Endometrium (tissue), 2 donors: Measurements from ENCODE around the gene FITM2.
"Not testable (repeated sequence)": the region's sequence is repeated elsewhere in the genome, so short reads cannot be mapped to it uniquely, and the experiment has no call there.

Source experiments
- FAIRE-seq: peaks from 2 replicates; lab custom pipeline; 2012; peaks lifted over from hg19 to GRCh38; lab: Jason Lieb, UNC
- donor health status: control.
- donor health status: control.

Gene FITM2

GRCh38 chr20:44331201-44331600, 20.2 kb upstream of the FITM2 start:
- no peak for FAIRE-seq

- FAIRE-seq, result no peak
Observed at GRCh38 chr20:44328428-44328827, 17.4 kb upstream of the FITM2 start.

GRCh38 chr20:44327748-44328147, 16.7 kb upstream of the FITM2 start:
- FAIRE-seq, result not testable (repeated sequence)

- FAIRE-seq, result no peak
Observed at GRCh38 chr20:44326391-44327159, 15.6 kb upstream of the FITM2 start.

- no peak for FAIRE-seq
Observed at GRCh38 chr20:44324343-44324742, 13.3 kb upstream of the FITM2 start.

DNA sequence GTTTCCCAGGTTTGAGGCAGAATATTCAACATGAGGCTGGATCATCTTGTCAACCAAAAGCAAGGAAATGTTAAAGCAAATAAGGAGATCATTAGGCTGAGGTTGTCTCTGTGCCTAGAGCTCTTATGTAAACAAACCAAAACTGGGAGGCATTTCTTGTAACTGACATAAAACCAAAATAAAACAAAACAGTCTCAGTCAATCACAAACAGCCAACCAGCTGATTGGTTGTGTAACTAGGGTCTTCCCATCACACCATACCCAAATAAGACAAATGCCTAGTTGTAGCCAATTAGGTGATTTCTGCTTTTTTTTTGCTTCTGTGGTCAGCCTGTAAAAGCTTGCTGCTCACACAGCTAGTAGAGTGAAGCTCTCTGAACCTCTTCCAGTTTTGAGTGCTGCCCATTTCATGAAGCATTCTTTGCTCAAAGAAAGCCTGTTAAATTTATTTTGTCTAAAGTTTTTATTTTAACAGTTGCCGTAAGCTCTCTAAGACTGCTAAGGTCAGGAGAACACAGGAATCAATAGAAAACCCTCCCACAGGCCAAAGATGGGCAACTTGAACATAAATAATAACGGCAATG, 8.9 kb upstream of the FITM2 start:
- no peak for FAIRE-seq

GRCh38 chr20:44314870-44315269, 3.9 kb upstream of the FITM2 start:
- FAIRE-seq, result no peak

DNA sequence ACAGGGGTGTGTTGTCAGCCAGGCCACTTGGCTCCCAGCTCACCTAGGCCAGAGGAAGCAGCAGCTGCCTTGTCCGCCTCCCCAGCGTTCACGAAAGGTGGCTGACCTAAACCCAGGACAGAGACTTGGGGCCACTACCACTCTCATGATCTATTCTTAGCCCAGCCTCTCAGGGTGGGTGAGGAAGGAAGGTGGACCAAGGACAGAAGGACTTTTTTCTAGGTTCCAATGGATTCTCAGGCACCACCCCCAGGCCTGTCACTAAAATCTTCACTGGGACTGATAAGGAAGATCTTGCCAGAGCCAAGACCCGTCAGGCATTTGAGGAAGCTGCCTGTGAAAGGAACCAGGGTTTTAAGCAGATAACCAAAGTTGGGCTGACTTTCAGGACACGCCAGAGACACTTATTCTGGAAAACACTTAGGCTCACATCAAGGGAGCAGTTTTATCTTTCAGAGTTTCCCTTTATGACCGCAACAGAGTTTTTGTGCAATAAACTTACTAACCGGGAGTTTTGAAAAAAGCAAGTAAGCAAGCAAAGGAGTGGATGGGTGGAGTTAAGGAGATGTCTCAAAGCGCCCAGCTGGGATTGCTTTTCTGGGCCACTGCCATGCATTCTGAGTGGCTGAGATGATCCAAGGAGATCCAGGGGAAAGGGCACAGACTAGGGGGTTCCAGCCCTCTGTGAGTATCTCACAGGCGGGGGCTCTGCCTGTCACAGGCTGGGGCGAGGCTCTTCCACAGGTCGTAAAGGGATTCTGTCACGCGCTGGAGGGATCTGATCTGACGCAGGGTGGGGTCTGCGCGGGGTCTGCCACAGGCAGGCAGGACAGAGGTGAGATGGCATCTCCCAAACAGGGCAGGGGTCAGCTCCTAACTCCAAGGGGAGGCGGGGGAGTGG, 989 bp downstream of the FITM2 start:
- FAIRE-seq, result no peak

GRCh38 chr20:44306927-44307326, 4.1 kb downstream of the FITM2 start:
- FAIRE-seq, result no peak

DNA sequence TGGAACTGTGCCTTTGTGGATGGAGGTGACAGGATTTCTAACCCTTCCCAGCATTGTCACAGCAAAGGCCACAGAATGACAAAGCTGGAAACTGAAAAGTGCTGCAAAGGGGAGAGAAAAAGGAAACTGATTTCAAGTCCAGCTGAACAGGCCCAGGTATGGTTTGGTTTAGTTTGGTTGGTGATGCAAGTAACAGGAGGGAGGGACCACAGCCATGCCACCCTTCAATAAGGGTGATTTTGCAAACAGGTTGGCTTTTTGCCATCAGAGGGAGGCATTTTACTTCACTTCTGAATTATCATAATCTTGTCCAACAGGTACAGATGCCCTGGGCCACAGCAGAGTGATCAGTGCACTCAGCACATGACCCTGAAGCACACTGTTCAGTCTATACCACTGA, 6.6 kb downstream of the FITM2 start:
- FAIRE-seq, result no peak

DNA sequence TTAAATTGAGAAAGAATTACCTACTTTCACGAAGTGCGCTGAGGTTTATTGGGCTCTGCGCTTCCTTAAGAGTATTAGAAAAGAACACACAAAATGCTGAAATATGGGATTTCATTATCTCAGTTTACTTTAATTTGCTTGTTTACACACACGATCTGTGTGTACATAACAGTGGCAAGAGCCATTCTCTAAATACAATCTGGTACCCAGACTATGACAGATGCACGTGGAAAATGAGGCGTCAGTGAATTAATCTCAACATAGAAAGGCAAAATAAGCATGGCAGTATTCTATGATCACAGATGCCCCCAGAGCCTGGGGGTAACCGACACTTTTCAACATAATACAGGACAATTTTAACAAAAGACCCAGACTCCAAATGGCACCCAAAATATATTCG, 8.3 kb downstream of the FITM2 start:
- no peak for FAIRE-seq

DNA sequence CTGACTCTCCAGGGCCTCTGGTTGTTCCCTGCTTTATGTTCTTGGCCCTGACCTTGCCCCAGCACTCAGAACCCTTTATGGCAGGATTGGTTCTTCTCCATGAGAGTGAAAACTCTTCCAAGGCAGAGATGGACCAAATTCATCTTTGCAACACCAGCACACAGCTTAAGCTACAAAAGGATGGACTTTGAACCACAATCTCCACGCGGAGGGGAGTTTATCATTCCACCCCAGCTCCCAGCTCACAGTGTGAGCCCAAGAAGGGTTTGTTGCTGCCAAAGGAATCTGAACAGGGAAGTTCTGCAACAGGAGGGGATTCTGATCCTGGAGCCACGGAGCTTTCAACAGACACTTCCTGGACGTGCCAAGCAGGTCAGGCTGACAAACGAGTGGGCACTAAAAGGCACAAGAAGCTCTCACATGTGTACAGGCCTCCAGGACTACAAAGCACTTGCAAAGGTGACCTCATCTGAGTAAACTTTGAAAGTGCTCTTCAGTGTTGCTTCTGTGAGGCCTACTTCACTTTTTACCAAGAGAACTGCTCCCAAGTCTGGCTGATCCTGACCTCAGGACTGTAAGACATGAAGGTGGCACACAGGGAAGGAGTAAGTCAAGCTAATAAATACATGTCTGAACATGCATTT, 8.9 kb downstream of the FITM2 start:
- no peak for FAIRE-seq

DNA sequence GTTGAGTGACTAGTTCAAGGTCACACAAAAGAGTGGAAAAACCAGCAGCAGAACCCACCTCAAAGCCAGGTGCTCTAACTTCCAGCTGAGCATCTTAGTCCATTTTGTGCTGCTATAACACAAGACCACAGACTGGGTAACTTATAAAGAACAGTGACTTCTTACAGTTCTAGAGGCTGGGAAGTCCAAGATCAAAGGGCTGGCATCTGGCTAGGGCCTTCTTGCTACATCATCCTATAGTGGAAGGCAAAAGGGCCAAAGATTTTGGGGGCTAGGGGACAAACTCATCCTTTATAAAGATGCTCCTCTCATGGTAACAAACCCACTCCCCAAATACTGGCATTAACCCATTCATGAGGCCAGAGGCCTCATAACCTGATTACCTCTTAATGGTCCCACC, 9.7 kb downstream of the FITM2 start:
- FAIRE-seq, result no peak

DNA sequence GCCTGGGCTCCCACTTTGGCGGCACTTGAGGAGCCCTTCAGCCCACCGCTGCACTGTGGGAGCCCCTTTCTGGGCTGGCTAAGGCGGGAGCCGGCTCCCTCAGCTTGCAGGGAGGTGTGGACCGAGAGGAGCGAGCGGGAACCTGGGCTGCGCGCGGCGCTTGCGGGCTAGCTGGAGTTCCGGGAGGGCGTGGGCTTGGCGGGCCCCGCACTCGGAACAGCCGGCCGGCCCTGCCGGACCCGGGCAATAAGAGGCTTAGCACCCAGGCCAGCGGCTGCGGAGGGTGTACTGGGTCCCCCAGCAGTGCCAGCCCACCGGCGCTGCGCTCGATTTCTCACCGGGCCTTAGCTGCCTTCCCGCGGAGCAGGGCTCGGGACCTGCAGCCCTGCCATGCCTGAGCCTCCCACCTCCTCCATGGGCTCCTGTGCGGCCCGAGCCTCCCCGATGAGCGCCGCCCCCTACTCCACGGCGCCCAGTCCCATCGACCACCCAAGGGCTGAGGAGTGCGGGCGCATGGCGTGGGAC, 11.9 kb downstream of the FITM2 start:
- not testable (repeated sequence) for FAIRE-seq

GRCh38 chr20:44297721-44298120, 13.3 kb downstream of the FITM2 start:
- FAIRE-seq, result no peak

GRCh38 chr20:44296011-44296410, 15.0 kb downstream of the FITM2 start:
- FAIRE-seq, result no peak

GRCh38 chr20:44291754-44292153, 19.2 kb downstream of the FITM2 start:
- no peak for FAIRE-seq

- FAIRE-seq, result no peak
Observed at GRCh38 chr20:44288252-44288651, 22.8 kb downstream of the FITM2 start.

GRCh38 chr20:44287272-44288097, 23.5 kb downstream of the FITM2 start:
- FAIRE-seq, result no peak

DNA sequence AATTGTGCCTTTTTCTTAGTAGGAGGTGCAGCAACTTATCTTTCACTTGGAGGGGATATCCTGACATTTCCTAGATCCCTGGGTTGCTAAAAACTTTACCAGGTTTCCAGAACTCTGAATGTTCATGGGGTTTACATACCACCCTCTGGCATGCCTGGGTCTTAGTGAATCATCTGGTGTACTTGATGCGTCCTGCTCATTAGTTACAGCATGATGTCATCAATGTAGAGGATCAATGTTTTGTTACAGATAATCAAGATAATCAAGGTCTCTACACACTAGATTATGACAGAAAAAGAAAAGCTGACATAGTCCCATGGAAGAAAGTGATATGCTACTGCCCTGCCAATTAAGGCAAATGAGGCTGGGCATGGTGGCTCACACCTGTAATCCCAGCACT, 27.0 kb downstream of the FITM2 start:
- no peak for FAIRE-seq

- no peak for FAIRE-seq
Observed at GRCh38 chr20:44282192-44282591, 28.8 kb downstream of the FITM2 start.
